ENCODE results near the gene NDC1.
A peak's percentile ranks its signal among the peaks of the same experiment; 100 is the strongest.
"Not testable (repeated sequence)": the region's sequence is repeated elsewhere in the genome, so short reads cannot be mapped to it uniquely, and the experiment has no call there.

The NDC1 gene, protein sequence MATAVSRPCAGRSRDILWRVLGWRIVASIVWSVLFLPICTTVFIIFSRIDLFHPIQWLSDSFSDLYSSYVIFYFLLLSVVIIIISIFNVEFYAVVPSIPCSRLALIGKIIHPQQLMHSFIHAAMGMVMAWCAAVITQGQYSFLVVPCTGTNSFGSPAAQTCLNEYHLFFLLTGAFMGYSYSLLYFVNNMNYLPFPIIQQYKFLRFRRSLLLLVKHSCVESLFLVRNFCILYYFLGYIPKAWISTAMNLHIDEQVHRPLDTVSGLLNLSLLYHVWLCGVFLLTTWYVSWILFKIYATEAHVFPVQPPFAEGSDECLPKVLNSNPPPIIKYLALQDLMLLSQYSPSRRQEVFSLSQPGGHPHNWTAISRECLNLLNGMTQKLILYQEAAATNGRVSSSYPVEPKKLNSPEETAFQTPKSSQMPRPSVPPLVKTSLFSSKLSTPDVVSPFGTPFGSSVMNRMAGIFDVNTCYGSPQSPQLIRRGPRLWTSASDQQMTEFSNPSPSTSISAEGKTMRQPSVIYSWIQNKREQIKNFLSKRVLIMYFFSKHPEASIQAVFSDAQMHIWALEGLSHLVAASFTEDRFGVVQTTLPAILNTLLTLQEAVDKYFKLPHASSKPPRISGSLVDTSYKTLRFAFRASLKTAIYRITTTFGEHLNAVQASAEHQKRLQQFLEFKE

DNA sequence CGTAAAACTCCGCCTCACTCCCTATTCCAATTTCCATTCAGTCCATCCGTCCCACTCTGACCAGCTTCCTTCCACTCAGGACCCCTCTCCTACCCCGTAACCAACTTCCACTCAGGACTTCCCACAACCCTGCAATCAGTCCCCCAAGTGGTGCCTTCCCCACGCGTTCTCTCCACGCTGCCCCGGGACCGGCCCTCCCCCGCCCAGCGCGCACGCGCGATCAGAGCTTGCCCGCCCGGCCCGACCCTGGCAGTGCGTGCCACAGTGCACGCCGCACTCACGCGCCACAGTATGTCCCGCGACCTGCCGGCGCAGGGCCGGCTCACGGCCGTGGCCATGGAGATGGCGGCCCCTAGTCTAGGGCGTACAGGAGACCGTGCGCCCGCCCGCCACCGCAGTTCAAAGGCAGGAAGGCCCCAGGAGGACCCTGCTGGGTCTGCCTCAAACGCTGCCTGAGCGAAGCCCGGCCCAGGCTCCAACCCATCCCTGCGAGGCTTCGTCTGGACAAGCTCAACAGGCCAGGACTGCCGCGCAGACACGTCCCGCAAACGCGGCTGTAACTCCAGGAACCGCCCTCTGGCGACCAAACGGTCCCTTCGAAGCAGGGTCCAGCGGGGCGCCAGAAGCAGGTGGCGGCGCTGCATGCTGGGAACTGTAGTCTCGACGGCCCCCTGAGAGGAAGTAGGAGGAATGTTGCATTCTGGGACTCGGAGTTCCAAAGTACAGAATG lies at the start of gene NDC1:
Gene NDC1 (minus strand): TSS at position 373 of the 730 bp plus-strand sequence. CDS start 35 bp downstream, at position 338.
- DNase-seq: peak; percentile 91

DNA sequence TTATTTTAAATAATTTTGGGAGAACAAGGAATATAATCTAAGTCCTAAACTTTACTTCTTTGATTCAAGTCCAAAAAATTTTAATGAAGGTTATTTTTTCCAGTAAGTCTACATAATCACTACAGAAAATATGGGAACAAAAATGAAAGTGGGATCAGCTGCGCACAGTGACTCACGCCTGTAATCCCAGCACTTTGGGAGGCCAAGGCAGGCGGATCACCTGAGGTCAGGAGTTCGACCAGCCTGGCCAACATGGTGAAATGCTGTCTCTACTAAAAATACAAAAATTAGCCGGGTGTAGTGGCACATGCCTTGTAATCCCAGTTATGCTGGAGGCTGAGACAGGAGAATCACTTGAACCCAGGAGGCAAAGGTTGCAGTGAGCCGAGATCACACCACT lies 45.5 kb upstream of the NDC1 start:
- DNase-seq: not testable (repeated sequence)

DNA sequence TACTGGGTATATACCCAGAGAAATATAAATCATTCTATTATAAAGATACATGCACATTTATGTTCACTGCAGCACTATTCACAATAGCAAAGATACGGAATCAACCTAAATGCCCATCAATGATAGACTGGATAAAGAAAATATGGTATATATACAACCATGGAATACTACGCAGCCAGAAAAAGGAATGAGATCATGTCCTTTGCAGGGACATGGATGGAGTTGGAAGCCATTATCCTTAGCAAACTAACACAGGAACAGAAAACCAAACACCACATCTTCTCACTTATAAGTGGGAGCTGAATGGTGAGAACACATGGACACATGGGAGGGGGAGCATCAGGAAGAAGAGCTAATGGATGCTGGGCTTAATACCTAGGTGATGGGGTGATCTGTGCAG lies 43.8 kb upstream of the NDC1 start:
- DNase-seq: not testable (repeated sequence)

DNA sequence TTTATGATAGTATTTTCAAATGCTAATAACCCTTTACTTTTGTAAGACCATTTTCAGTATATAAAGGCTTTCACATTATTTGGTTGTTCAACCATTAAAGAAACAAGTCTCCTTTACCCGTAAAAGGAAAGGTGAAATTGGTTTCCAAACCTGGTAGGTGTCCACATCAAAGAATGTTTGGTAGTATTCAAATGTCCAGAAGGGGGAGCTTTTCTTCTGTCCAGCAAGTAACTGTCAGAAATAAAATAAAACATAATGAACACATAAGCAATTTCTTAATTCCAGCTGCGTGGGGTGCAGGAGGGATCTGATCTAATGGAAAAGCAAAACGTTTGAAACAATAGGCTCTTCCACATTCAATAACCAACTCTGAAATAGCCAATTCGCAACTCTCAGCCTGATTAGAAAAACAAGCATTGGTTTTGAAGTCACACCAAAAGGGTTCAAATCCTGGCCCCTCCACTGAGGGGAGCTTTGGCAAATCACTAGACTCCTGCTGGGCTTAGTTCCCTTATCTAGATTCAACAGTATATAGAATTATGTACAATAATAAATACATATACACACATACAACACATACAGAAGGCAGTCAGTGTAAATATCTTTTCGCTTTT lies 40.5 kb upstream of the NDC1 start:
- DNase-seq: no peak

DNA sequence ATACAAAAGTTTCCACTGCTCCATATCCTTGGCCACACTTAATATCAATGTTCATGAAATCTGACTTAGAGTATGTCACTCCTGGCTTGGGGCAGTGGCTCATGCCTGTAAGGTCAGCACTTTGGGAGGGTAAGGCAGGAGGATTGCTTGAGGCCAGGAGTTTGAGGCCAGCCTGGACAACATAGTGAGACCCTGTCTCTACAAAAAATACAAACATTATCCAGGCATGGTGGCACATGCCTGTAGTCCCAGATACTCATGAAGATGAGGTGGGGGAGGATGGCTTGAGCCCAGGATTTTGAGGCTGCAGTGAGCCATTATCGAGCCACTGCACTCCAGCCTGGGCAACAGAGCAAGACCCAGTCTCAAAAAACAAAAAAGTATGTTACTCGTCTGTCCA lies 37.1 kb upstream of the NDC1 start:
- not testable (repeated sequence) for DNase-seq

DNA sequence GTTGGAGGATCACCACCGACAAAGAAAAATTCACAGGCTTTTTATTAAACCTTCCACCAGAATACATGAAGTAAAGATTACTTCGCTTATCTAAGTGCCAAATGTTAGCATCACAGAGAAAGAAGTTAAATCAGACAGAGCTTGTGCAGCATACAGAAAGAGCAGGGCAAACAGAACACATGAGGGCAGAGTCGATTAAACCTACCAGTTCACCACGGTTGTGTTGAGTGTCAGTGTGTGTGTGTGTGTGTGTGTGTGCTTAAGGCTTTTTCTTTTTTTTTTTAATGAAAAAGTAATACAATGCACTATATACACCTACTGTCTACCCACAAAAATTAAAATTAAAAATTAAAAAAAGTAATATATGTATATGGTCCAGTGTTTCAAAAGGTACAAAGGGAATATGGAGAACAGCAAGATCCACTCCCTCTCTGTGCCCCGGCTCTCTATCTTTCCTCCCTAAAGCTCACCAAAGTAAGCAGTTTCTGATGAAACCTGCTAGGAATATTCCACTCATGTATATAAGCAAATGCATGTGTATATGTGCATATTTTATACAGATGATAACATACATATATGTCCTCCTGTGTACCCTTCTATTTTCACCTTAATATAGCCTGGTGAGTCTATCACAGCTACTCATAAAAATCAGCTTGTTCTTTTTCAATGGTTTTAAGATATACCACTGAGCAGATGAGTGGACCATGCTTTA lies 33.8 kb upstream of the NDC1 start:
- no peak for DNase-seq

DNA sequence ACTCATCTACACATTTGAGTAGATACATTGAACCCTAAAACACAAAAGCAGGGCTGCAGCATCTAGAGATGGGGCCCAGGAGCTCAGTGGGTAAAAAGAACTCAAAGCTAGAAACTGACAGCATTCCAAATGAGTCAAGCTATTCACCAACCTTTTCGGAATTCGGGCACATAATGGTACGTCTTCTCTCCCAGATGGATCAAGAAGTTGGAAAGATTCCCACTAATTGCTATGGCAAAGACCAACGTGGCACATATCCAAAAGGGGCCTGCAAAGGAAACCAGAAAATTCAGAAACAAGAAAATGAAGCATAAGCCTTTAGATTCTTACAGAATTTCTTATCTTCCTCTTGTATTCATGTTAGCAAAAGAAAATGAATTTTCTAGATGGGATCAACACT lies 33.1 kb upstream of the NDC1 start:
- DNase-seq: no peak

DNA sequence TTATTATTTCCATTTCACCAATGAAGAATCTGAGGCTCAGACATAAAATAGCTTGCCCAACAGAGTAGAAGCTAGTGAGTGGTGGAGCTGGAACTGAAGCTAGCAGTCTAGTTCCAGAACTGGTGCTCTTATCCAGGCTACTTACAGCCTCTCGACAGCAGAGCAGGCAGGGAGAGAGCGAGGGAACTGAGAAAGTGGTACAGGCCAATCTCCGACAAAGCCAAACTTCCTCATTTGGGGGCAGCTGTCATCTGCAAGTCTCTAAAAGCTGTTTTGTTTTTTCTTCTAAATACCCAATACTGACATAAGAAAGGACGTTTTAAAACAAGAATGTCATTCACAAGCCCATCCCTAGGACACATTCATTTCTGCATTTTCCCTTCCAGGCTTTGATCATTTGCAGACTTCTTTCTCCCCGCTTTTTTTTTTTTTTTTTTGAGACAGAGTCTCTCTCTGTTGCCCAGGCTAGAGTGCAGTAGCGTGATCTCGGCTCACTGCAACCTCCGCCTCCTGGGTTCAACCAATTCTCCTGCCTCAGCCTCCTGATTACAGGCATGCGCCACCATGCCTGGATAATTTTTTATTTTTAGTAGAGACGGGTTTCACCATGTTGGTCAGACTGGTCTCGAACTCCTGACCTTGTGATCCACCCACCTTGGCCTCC lies 31.5 kb upstream of the NDC1 start:
- no peak for DNase-seq

DNA sequence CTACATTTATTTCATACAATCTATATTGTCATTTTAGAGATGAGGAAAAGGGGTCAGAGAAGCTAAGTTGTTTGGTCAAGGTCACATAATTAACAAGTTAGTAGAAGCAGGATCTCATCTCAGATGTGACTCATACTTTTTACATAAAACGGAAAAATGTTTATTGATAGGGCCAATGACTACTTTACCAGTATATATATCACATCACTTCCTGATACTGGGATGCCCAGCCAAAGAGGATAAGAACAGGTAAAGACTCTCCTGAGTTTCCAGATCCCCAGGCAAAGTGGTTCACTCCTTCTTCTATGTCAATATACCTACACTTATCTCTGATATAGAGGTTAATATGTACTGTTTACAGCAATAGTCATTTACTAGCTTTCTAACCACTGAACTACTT lies 30.5 kb upstream of the NDC1 start:
- DNase-seq: no peak

DNA sequence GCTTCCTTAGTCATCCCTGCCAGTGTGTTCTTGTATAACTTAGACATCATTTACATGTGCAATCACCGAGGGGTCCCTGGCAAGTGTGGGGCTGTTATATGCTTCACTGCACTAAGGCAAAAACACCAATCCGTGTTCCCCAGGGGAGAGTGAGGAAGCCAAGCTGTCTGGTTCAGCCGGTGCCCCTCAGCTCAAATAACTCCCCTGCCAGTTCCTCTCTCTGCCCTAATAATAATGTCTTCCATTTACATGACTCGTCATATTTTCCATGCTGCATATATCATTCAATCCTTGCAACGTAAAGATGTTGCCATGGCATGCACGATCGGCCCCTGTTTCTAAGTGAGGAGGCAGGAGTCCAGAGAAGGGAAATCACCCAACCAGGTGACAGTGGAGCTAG lies 24.4 kb upstream of the NDC1 start:
- no peak for DNase-seq

DNA sequence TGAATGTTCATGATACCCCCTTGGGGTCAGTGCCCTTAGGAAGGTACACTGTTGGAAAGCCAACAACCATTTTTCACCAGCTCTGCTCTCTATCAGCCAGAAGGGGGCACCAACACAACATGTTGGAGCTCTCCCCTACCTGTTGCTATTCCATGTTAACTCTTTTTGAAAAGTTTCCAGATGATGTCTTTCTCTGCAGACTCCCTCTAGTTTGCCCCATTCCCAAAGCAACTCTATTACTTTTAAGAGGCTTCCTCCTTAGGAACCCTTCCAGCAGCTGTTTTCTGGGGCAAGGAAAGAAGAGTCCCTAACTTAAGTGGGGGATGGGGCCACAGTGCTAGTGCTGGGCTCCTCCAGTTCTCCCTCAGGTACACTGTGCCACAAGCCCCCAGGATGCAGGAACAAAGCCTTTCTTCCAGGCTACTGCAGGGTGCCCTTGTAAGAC lies 22.9 kb upstream of the NDC1 start:
- no peak for DNase-seq

DNA sequence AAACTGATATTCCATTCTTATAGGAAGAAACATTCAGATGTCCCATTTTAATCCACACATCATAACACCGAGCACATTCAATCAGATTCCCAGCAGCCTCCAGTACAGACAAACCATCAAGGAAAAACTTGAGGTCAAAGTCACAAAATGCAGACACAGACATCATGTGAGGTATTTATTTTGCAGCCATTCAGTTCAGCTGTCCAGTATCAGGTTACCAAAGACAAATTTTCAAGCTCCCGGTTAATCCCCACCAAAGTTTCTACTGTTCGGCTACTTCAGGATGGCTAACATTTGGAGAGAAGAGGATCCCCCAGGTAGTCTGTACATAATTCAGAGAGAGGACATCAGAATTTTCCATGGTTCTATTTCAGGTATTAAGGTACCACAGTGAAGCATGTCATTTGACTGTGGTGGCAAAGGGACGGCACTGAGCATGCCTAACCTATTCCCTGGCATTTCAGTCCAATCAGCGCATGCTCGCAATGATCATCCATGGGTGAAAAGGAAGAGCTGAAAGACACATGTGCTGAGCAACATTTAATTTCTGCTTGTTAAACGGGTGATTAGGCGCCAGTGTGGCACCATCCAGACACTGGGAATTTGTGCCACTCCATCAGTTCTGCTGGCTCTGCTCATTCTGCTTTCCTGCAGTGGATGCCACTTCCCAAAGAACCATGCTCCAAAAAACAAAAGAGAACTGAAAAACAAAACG lies 13.6 kb upstream of the NDC1 start:
- no peak for DNase-seq

DNA sequence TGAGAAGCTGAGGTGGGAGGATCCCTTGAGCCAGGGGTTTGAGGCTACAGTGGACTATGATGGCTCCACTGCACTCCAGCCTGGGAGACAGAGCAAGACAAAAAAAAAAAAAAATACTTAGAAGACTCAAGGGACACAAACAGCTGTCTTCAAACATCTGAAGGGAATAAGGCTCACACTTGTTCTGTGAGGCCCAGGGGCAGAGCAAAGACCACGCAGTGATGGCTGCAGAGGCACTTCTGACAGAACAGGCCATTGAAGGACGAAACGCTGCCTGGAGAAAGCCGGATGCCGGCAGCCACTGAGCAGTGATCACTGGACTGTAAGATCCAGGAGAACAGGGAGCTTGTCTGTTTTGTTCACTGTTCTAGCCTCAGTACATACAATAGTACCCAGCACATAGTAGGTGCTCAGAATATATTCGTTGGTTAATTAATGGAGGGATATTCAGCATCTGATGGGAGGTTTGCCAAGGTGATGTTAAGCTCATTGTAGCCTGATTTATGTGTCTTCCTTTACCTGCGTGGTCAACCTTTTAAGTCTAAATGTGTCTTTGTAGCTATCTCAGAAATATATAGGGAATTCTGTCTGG lies 12.1 kb upstream of the NDC1 start:
- no peak for DNase-seq

DNA sequence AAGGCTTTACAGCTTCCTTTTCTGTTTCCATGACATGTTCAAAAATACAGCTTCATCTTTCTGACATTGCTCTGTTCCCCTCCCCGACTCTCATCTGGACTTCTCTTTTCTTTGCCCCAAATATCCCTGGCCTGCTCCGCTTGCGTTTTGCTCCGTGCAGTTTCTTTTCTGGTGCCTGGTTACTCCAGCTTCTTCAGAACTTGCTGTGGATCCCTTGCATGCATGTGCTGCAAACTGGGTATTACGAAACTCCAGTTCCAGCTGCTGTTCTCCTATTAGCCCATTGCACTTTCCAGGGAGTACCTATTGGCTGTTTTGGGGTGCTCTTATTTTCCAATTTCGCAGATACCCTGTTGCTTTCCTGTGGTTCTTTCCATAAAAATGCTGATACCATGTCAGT lies 9.9 kb upstream of the NDC1 start:
- no peak for DNase-seq

DNA sequence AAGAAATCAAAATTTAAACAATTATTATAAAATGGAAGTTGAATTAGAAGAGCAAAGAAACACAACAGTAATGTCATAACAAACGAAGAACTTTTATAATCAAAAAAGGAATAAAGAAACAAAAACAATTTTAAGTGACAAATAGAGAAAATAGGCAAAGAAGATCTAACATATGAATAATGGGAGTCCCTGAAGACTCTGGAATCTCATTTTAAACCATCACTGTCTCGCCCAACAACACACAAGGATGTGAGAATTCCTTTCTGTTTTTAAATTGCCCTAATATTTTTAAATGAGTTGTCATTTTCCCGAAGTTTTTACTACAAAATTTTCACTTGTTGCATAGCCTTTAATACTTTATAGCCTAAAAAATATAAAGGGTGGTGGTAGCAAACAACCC lies 4.3 kb upstream of the NDC1 start:
- no peak for DNase-seq

DNA sequence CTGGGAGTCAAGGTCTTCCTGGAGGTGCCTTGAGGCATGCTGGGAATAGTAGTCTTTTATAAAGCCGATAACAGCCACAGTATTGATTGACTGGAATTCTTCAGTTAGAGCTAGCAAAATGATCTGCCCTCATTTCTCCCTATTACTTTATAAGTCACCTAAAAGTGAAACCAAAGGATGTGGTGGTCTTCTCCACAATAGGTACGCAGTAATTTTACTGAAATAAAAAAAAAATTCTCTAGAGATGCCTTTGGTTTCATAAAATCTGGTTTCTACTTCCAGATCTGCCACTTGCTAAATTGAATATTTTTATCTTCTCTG lies 518 bp upstream of the NDC1 start:
- no peak for DNase-seq

DNA sequence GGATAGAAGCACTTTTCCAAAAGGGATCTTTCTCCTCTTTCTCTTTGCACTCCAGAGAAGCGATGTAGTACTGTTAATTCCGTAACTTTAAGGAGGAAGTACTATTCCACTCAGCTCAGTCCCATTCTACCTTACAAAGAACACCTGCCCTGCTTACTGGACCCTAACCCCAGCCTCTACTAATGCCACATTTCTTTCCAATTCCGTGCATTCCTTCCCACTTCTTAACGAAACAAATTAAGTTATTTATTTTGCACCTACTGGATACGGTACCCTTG lies 511 bp downstream of the NDC1 start:
- no peak for DNase-seq

DNA sequence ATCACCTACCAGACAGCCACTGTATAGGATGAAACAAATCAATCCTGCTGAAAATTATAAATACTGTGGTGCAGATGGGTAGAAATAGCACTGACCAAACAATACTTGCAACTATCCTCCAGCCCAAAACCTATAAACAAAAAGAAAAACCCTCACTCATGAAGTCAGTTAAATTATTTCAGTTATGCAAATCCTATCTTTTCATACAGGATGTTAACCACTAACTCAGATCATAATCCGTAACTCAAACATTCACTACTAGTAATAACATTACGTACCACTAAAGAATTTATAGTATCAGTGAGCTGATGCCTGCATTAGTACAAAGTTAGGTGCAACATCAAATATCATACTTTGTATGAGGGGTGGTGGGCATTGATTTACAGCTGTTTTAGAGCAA lies 2.6 kb downstream of the NDC1 start:
- no peak for DNase-seq

DNA sequence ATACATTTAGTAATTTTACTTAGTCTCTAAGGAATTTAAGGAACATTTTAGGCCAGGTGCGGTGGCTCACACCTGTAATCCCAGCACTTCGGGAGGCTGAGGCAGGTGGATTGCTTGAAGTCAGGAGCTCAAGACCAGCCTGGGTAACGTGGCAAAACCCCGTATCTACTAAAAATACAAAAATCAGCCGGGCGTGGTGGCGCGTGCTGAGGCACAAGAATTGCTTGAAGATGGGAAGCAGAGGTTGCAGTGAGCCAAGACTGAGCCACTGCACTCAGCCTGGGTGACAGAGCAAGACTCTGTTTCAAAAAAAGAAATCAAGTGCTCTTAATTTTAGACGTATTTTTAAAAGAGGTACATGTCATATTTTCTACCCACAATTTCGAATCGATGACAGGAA lies 3.3 kb downstream of the NDC1 start:
- no peak for DNase-seq

DNA sequence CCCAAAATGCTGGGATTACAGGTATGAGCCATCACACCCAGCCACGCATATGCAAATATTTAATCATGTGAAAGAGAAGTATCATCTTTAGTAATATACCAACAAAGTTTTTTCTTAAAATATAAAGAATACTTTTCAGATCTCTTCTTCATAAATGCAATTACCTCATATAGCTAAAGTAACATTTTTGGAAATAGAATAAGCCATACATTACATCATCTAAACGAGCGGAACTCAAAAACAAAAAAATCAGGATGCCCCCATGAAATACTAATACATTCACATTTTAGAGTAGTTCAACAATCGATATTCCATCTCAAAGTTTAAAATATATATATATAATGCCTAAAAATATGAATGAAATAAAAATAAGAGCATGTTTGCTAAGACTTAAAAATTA lies 4.7 kb downstream of the NDC1 start:
- no peak for DNase-seq

DNA sequence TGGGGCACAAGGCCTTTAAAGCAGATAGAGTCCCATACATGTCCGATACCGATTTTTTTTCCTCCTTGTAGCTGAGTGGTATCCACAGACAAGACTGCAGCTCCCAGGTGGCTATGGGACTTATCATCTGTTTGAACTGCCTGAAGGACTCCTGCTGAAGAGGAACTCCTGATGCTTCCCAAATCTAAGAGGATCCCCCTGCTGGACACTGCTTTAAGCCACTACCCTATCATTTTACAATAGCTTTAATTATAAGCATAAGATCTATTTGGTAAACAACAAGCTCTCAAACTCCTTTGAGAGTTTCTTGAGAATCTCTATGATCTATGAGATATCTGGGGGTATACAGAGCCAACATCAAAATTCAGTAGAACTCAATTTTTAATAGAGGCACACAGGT lies 11.7 kb downstream of the NDC1 start:
- no peak for DNase-seq

DNA sequence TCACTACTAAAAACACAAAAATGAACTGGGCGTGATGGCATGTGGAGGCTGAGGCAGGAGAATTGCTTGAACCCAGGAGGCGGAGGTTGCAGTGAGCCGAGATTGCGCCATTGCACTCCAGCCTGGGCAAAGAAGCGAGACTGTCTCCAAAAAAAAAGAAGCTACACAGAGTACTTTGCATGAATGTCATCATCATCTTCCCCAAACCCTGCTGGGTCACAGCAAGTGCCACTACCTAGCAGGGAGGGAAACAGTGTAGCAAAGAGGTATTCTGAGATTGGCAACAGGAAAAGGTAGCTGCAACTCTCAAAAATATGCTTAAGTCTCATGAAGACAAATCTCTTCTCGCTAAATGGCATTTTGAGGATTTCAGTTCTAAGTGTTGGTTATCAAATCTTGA lies 12.8 kb downstream of the NDC1 start:
- no peak for DNase-seq

Data from NCI-H524 treated with DMSO at 0.1 percent for 48 hours (cell line).